ENCODE data around the gene TNFSF15. TPM values are rescaled to one million over a fixed set of nuclear protein-coding genes. Genes with fewer than 3 reads are reported as not detected.

TNFSF15 gene
- total RNA-seq, 1 experiment from 2014 or later: not detected

DNA sequence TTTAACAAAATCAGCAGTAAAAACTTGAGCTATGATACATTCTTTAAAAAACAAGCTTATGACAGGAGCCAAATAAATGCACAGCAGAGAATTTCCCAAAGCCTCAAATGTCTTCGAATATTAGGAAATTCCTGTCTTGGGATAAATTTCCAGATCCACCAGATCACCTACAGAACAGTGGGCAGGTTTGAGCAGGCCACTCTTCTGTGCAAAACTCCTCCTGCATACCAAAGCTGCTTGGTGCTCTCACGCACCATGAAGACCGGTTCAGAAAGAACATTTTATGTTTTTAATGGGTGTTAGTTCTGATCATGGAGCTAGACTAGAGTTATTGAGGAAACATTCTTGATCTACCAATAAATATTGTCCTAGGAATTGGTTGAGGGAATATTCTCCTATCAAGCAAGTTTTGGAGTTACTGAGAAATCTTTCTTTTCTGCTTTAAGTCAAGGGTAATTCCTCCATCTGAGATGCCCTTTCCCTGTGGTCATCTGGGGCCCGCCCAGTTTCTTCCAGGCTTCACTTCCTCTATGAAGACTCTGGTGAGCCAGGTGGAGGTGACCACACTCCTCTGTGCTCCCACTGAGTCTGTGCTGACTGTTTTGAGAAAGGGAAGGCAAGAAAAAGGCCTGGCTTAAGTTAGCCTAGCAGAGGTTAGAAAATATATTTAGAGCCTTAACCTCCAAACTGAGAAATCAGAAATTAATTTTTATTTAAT is 17.9 kb downstream of the TNFSF15 start:
- H3K14ac ChIP-seq (ENCODE audit: insufficient read depth, low read length): no peak overlapping the region
- no peaks in the 10 kb centered on the region for H3K27me3 ChIP-seq (ENCODE audit: insufficient read depth, low read length)
- H4K91ac ChIP-seq (ENCODE audit: insufficient read length, low read depth, low read length): no peak overlapping the region
- no peak overlapping the region for H2BK120ac ChIP-seq (ENCODE audit: low read depth, low read length, poor library complexity, severe bottlenecking)
- no peak overlapping the region for H2BK12ac ChIP-seq (ENCODE audit: insufficient read length, low read depth, low read length)
- H3K9me3 ChIP-seq (ENCODE audit: control insufficient read depth, low read depth, low read length): no peaks in the 10 kb centered on the region
- no peak overlapping the region for H2AFZ ChIP-seq (ENCODE audit: low read length)
- whole genome bisulfite sequencing (ENCODE audit: extremely low coverage, insufficient read length, low lambda C conversion rate): no CpG with 5 or more reads among the region's 4 CpGs
- H3K18ac ChIP-seq (ENCODE audit: insufficient read length, low read depth, low read length): no peak overlapping the region
- Mint-ChIP-seq H3K4me3 (no peak overlapping the region), H3K9me3 (no peaks in the 10 kb centered on the region), H3K4me1 (no peaks in the 10 kb centered on the region), H3K36me3 (ENCODE audit: insufficient read depth in 1 of 3, low read depth in 3 of 3) (no peaks in the 10 kb centered on the region), H3K27ac (no peak overlapping the region), H3K27me3 (ENCODE audit: low read depth) (peaks cover 15% of the 10 kb centered on the region)
- H3K4me1 ChIP-seq (ENCODE audit: insufficient read depth, low read length): no peaks in the 10 kb centered on the region
- H4K5ac ChIP-seq (ENCODE audit: insufficient read length, low read depth, low read length): no peak overlapping the region
- H3K9ac ChIP-seq (ENCODE audit: extremely low read depth, insufficient read length, low read length): no peak overlapping the region
- no peaks in the 10 kb centered on the region for H3K79me2 ChIP-seq (ENCODE audit: insufficient read depth, low read length)
- H2BK15ac ChIP-seq (ENCODE audit: low read depth, low read length): peak overlapping the region; percentile 80; the same call in 1 of the 2 replicates
- H3K4ac ChIP-seq (ENCODE audit: low read depth, low read length): no peak overlapping the region
- H3K23ac ChIP-seq (ENCODE audit: insufficient read length, low read depth, low read length): no peak overlapping the region
- H3K79me1 ChIP-seq (ENCODE audit: insufficient read depth, low read depth, low read length, poor library complexity, severe bottlenecking): no peaks in the 10 kb centered on the region
- H2AK5ac ChIP-seq (ENCODE audit: insufficient read length, low read length): no peak overlapping the region
- H3K4me2 ChIP-seq (ENCODE audit: insufficient read depth, insufficient read length, low read length): no peak overlapping the region
- no peak overlapping the region for H2BK5ac ChIP-seq (ENCODE audit: insufficient read length, low read length)
- no peak overlapping the region for H3K27ac ChIP-seq (ENCODE audit: insufficient read length, low read depth, low read length)
- TF ChIP-seq, protein P1, sequence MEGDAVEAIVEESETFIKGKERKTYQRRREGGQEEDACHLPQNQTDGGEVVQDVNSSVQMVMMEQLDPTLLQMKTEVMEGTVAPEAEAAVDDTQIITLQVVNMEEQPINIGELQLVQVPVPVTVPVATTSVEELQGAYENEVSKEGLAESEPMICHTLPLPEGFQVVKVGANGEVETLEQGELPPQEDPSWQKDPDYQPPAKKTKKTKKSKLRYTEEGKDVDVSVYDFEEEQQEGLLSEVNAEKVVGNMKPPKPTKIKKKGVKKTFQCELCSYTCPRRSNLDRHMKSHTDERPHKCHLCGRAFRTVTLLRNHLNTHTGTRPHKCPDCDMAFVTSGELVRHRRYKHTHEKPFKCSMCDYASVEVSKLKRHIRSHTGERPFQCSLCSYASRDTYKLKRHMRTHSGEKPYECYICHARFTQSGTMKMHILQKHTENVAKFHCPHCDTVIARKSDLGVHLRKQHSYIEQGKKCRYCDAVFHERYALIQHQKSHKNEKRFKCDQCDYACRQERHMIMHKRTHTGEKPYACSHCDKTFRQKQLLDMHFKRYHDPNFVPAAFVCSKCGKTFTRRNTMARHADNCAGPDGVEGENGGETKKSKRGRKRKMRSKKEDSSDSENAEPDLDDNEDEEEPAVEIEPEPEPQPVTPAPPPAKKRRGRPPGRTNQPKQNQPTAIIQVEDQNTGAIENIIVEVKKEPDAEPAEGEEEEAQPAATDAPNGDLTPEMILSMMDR (conservative IDR thresholded peaks at IDR 0.05): no peak
- no peak overlapping the region for H3T11ph ChIP-seq (ENCODE audit: low read length)
- H3K23me2 ChIP-seq (ENCODE audit: insufficient read length, low read depth, low read length, poor library complexity, severe bottlenecking): no peaks in the 10 kb centered on the region
- DNase-seq: no peak
- no peak overlapping the region for H4K8ac ChIP-seq (replicated peaks; ENCODE audit: insufficient read length, low read depth, low read length)
- H4K20me1 ChIP-seq (ENCODE audit: control insufficient read depth, insufficient read depth, insufficient read length): no peaks in the 10 kb centered on the region
- no peak overlapping the region for H2BK20ac ChIP-seq (ENCODE audit: low read depth, low read length, poor library complexity, severe bottlenecking)
- no peak overlapping the region for H3K56ac ChIP-seq (ENCODE audit: insufficient read length, low read depth, low read length)
